Head of caudate nucleus (tissue), 42 donors: Measurements from ENCODE around the gene MLLT10.

Experiments
- DNase-seq, 42 donors: peaks; one replicate each; pipeline versions ENCODE4 v3.0.0 to v3.0.0-alpha.2; 2020 to 2021; ENCODE audit warnings: mixed read lengths in 7 of 42
- intact Hi-C: fragments of 100-400 bp; cut with DNase I; formaldehyde crosslinking; loops from one replicate; pipeline ENCODE4 v1.15.0; 2022

MLLT10 gene

GRCh38 chr10:21737106-21737505 is 203.1 kb downstream of the MLLT10 start:
- intact Hi-C loops, result no loop called here

GRCh38 chr10:21740989-21741388 is 207.0 kb downstream of the MLLT10 start:
- DNase-seq, result no peak
- intact Hi-C loops, result no loop called here

More at GRCh38 chr10:21737106-21737505, 203.1 kb downstream of the MLLT10 start:
- no peak for DNase-seq

DNA sequence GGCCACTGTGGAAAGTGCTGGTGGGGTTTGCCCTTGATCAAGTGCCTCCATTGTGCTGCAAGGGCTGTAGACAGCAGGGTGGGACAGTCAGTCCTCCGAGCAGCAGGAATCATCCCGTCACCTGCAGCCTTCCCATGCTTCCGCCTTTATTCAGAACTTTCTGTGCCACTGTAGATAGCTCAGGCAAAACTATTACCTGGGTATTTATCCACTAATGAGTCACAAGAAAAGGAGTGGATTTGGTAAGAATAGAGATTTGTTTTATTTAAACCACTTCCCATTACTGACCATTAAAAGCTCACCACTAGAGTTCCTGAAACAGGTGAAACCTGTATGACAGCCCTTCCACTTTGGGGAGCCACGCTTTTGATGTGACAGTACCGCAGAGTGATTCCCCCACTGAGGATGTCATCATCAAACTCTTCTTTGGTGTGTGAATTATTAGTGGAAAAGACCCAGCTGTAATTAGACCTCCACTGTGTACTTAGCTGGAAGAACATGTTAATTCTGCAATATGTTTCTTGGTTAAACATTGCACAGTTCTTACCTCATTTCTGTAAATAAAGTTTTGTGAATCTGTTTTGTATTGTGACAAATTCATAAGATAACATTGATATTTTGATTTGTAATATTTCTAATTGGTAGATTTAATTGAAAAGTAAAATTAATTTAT is 208.8 kb downstream of the MLLT10 start:
- no peak for DNase-seq
- intact Hi-C loops, result no loop called here

DNA sequence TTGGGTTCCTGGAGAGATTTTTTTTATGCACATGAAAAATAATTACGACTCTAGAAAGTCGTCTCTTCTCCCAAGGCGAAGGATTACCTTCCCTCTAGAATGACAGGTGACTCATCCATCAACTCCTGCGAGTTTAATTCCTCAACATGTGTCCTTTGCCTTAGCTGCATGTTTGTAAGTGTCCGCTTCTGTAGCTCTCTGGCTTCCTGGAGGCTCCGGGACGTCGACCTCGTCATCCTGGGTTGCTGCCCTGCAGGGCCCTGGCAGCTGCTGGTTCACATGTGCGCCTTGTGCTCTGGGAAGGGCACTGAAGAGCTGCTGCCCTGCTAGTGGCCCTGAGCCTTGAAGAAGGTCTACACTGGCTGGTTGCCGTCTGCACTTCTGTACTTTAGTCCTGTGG is 210.2 kb downstream of the MLLT10 start:
- intact Hi-C loops, result no loop called here
- peak in 1 of 42 donors; percentile 36 for DNase-seq

GRCh38 chr10:21746118-21746517 is 212.1 kb downstream of the MLLT10 start:
- DNase-seq, result no peak
- intact Hi-C loops, result no loop called here

GRCh38 chr10:21747809-21748208 is 213.8 kb downstream of the MLLT10 start:
- intact Hi-C loops, result no loop called here

DNA sequence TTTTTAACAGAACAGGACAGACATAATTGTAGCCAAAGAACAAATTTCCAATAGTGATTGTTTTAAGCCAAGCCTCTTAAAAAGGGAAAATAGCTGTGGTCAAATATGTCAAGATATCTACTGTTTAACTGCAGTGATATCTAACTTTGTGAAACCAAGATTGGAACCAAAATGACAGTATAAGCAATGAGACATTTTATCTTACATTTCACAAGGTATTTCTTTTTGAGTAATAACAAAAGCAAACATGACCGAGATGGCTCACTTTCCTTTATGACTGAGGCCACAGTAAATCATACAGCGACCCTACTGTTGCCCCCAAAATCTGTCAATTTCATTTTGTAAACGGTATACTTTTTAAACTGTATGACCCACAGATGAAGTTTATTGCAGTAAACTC is 215.8 kb downstream of the MLLT10 start:
- DNase-seq, result no peak
- intact Hi-C loops, result no loop called here

More at GRCh38 chr10:21747809-21748208, 213.8 kb downstream of the MLLT10 start:
- no peak for DNase-seq

GRCh38 chr10:21750424-21750823 is 216.4 kb downstream of the MLLT10 start:
- DNase-seq, result no peak
- intact Hi-C loops, result no loop called here

- intact Hi-C loops, result no loop called here
- peak in 1 of 42 donors; percentile 57 for DNase-seq
These were observed 217.6 kb downstream of the MLLT10 start for GRCh38 chr10:21751341-21752310.

GRCh38 chr10:21753497-21754270 is 219.7 kb downstream of the MLLT10 start:
- intact Hi-C loops, result no loop called here

GRCh38 chr10:21754410-21755011 is 220.5 kb downstream of the MLLT10 start:
- no peak for DNase-seq
- intact Hi-C loops, result no loop called here

More at GRCh38 chr10:21753497-21754270, 219.7 kb downstream of the MLLT10 start:
- DNase-seq, result no peak

DNA sequence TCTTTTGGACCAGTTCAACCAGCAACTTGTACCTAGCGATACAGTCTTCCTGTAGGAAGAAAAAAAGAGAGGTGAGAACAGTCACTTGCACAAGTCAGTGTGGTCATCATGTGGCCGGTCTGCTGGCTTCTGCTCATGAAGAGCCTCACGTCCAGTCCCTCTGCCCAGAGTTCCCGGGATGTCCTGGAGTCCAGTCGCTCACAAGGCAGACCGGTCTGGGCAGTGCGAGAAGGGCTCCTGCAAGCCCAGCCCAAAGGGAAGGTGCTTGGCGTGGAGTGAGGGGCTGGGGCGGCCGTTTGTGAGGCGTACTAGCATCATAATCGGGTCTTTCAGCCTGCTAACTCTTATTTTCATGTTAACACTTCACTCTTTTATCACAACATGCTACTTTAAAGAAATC is 222.7 kb downstream of the MLLT10 start:
- intact Hi-C loops, result no loop called here
- DNase-seq, result no peak

GRCh38 chr10:21757185-21757901 is 223.3 kb downstream of the MLLT10 start:
- no peak for DNase-seq
- intact Hi-C loops, result no loop called here

GRCh38 chr10:21758239-21758638 is 224.2 kb downstream of the MLLT10 start:
- intact Hi-C loops, result no loop called here
- no peak for DNase-seq

DNA sequence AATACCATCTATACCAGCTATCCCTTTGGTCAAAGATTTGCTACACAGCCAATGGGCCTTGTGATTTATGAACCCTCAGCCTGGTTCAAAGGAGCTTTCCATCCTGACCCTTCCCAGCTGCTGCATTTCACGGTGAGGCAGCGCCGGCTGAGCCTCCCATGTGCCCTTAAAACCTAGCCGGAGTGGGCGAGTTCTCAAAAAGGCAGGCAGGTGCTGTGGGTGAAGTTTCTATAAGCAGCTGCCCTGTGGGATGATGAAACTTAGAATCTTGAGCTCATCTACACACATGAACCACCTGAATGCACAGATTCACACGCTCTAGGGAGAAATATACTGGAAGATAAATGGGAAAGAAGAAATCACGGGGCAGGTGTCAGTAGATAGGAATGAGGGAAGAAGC is 224.7 kb downstream of the MLLT10 start:
- peak in 27 of 42 donors; percentile 16 to 83 (median 47) for DNase-seq
- intact Hi-C loops, result no loop called here

DNA sequence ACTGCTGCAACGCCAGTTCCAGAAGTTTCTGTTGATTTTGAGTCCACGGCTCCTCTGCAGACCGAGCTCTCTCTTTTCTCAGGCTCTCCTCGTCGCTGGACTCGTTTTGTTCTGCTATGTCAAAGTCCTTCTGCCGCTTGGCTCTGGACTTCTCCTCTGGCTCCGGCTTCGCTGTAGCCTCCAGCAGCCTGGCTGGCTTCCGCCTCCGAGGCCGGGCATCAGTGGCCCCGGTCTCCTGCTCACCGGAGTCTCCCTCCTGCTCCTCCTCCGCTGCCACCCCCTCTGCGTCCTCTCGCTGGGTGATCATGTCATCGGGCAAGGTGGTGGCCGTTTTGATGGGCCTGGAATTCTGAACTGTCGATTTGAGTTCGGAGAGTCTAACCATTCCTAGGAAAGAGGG is 225.2 kb downstream of the MLLT10 start:
- intact Hi-C loops, result no loop called here
- no peak for DNase-seq

DNA sequence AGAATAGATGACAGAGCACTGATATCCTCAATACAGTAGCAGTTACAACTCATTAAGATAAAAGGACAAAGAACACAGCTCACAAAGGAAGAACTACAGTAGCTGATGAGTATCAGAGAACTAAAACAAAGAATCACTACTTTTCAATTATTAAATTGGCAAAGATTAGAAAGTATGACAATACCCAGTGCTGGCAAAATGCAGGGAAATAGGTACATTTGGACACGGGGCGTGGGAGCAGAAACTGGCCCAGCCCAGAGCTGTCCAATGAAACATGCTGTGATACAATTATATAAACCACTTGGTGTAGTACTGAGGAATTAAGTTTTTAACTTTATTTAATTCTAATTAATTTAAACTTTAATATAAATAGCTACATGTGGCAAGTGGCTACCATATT is 226.3 kb downstream of the MLLT10 start:
- DNase-seq, result no peak
- intact Hi-C loops, result no loop called here

- no peak for DNase-seq
- intact Hi-C loops, result no loop called here
These were observed 230.6 kb downstream of the MLLT10 start for GRCh38 chr10:21764466-21765189.
